IMR-90 (cell line): ENCODE data around the gene SF3A2. TPM values are rescaled to one million over a fixed set of nuclear protein-coding genes. Genes with fewer than 3 reads are reported as not detected.

Source experiments
- ATAC-seq: fragments of 200-7000 bp; cut with Tn5 transposase; 2 replicates; pipeline ENCODE4 v1.9.1; 2020; ENCODE audit warnings: low read depth, mild to moderate bottlenecking, moderate library complexity
- BruUV-seq: library from RNA; stranded (reverse); fragments of 400-500 nt; replicated peaks from 2 replicates; lab custom pipeline; 2021; lab: Mats Ljungman, UMichigan
- CTCF ChIA-PET: fragments of 300-600 bp; formaldehyde crosslinking; extraction: SDS; loops from one replicate; lab custom pipeline; 2021; ENCODE audit warnings: antibody characterized with exemption; lab: Yijun Ruan, JAX
- POLR2A ChIA-PET: fragments of 300-600 bp; sonication (Branson Sonifier 250); formaldehyde crosslinking; loops from one replicate; lab custom pipeline; 2022; ENCODE audit warnings: antibody characterized with exemption; ENCODE audit not compliant: unreplicated experiment; lab: Charles Lee
- DNase-seq: peaks from one replicate; pipeline ENCODE4 v3.0.0; 2013
- H2AFZ ChIP-seq: replicated peaks from 2 replicates; pipeline ENCODE3; 2013; ENCODE audit warnings: low read length, mild to moderate bottlenecking; ENCODE audit not compliant: poor library complexity
- H2AK5ac ChIP-seq: 2 replicates; pipeline ENCODE4 v1.6.1; 2013; ENCODE audit warnings: low read depth, low read length, inconsistent platforms
- H2AK9ac ChIP-seq: replicated peaks from 2 replicates; pipeline ENCODE3; 2013; ENCODE audit warnings: mild to moderate bottlenecking, low read depth, low read length, moderate library complexity; ENCODE audit not compliant: poor library complexity
- H2BK120ac ChIP-seq: 2 replicates; pipeline ENCODE4 v1.6.1; 2013; ENCODE audit warnings: low read depth, low read length, inconsistent platforms
- H2BK15ac ChIP-seq: 3 replicates; pipeline ENCODE4 v1.6.1; 2013; ENCODE audit warnings: low read depth, low read length, inconsistent platforms
- H2BK20ac ChIP-seq: 2 replicates; pipeline ENCODE4 v1.6.1; 2013; ENCODE audit warnings: low read depth, mild to moderate bottlenecking, inconsistent platforms, low read length, moderate library complexity
- H2BK5ac ChIP-seq: 2 replicates; pipeline ENCODE4 v1.6.1; 2013; ENCODE audit warnings: mild to moderate bottlenecking, low read depth, low read length, inconsistent platforms; ENCODE audit not compliant: poor library complexity, severe bottlenecking
- H3K14ac ChIP-seq: replicated peaks from 2 replicates; pipeline ENCODE4 v1.6.1; 2013; ENCODE audit warnings: low read depth, low read length, inconsistent platforms
- H3K18ac ChIP-seq: 2 replicates; pipeline ENCODE4 v1.6.1; 2013; ENCODE audit warnings: low read depth, low read length, control low read depth
- H3K23ac ChIP-seq: 2 replicates; pipeline ENCODE4 v1.6.1; 2013; ENCODE audit warnings: low read depth, low read length, inconsistent platforms
- H3K27ac ChIP-seq: 2 replicates; pipeline ENCODE4 v1.5.1; 2013; ENCODE audit warnings: mild to moderate bottlenecking, control low read depth, low read length; ENCODE audit not compliant: insufficient read depth
- H3K27me3 ChIP-seq: 2 replicates; pipeline ENCODE4 v1.6.1; 2013; ENCODE audit warnings: low read length; ENCODE audit not compliant: control insufficient read depth, insufficient read depth
- H3K36me3 ChIP-seq: 2 replicates; pipeline ENCODE4 v1.6.1; 2013; ENCODE audit warnings: low read length, mixed read lengths; ENCODE audit not compliant: control insufficient read depth, insufficient read depth
- H3K4ac ChIP-seq: 2 replicates; pipeline ENCODE4 v1.6.1; 2013; ENCODE audit warnings: low read depth, low read length, inconsistent platforms
- H3K4me1 ChIP-seq: 2 replicates; pipeline ENCODE4 v1.6.1; 2013; ENCODE audit warnings: low read length, mixed read lengths; ENCODE audit not compliant: control insufficient read depth, insufficient read depth
- H3K4me2 ChIP-seq: 2 replicates; pipeline ENCODE4 v1.6.1; 2013; ENCODE audit warnings: low read depth, mild to moderate bottlenecking, control low read depth, low read length, moderate library complexity
- H3K4me3 ChIP-seq: 2 replicates; pipeline ENCODE4 v1.5.1; 2013; ENCODE audit warnings: low read depth, mild to moderate bottlenecking, control low read depth, low read length, moderate library complexity; ENCODE audit not compliant: insufficient read depth
- H3K56ac ChIP-seq: 2 replicates; pipeline ENCODE4 v1.6.1; 2013; ENCODE audit warnings: low read length, inconsistent platforms; ENCODE audit not compliant: insufficient read depth; ENCODE audit errors: extremely low read depth
- H3K79me1 ChIP-seq, 2 experiments: 2 replicates each; pipeline ENCODE4 v1.6.1; 2013; ENCODE audit warnings: low read length in 2 of 2, inconsistent platforms in 1 of 2, low read depth in 1 of 2
- H3K9ac ChIP-seq: 2 replicates; pipeline ENCODE4 v1.6.1; 2013; ENCODE audit warnings: low read depth, low read length, control low read depth
- H3K9me1 ChIP-seq: 2 replicates; pipeline ENCODE4 v1.6.1; 2013; ENCODE audit warnings: low read length, inconsistent platforms; ENCODE audit not compliant: insufficient read depth
- H3K9me3 ChIP-seq: 2 replicates; pipeline ENCODE4 v1.6.1; 2013; ENCODE audit warnings: low read length; ENCODE audit not compliant: control insufficient read depth, insufficient read depth
- H4K20me1 ChIP-seq: 2 replicates; pipeline ENCODE4 v1.6.1; 2013; ENCODE audit warnings: low read length, inconsistent platforms; ENCODE audit not compliant: insufficient read depth
- H4K5ac ChIP-seq: 2 replicates; pipeline ENCODE4 v1.6.1; 2013; ENCODE audit warnings: mild to moderate bottlenecking, low read depth, low read length, control low read depth
- H4K8ac ChIP-seq, 2 experiments: 2 replicates each; pipeline ENCODE4 v1.6.1; 2013; ENCODE audit warnings: low read depth in 2 of 2, low read length in 2 of 2, control low read depth in 1 of 2, inconsistent platforms in 1 of 2
- H4K91ac ChIP-seq: 2 replicates; pipeline ENCODE4 v1.6.1; 2013; ENCODE audit warnings: low read depth, low read length, inconsistent platforms; ENCODE audit not compliant: insufficient read depth
- BHLHE40 ChIP-seq: fragments of 150-350 bp; IDR thresholded peaks from 2 replicates; pipeline ENCODE4 v1.6.1; 2016; ENCODE audit warnings: mild to moderate bottlenecking, low read depth, low read length
- CEBPB ChIP-seq: IDR thresholded peaks from 2 replicates; pipeline ENCODE4 v1.6.1; 2012; ENCODE audit warnings: low read depth, low read length, improper control_type of control experiment
- CHD1 ChIP-seq: IDR thresholded peaks from 2 replicates; pipeline ENCODE4 v1.6.1; 2012; ENCODE audit warnings: low read depth, low read length, improper control_type of control experiment
- FOS ChIP-seq: fragments of 150-350 bp; IDR thresholded peaks from 2 replicates; pipeline ENCODE4 v1.6.1; 2016; ENCODE audit warnings: low read depth, low read length
- MAFK ChIP-seq: IDR thresholded peaks from 2 replicates; pipeline ENCODE4 v1.6.1; 2012; ENCODE audit warnings: low read depth, low read length, improper control_type of control experiment
- MAZ ChIP-seq: IDR thresholded peaks from 2 replicates; pipeline ENCODE4 v1.6.1; 2012; ENCODE audit warnings: low read depth, mild to moderate bottlenecking, low read length, improper control_type of control experiment, moderate library complexity, borderline replicate concordance
- MXI1 ChIP-seq: IDR thresholded peaks from 2 replicates; pipeline ENCODE4 v1.6.1; 2012; ENCODE audit warnings: low read depth, mild to moderate bottlenecking, low read length, moderate library complexity, borderline replicate concordance
- NFE2L2 ChIP-seq: fragments of 150-350 bp; IDR thresholded peaks from 2 replicates; pipeline ENCODE4 v1.6.1; 2016; ENCODE audit warnings: low read depth, mild to moderate bottlenecking, low read length
- POLR2A ChIP-seq: IDR thresholded peaks from 2 replicates; pipeline ENCODE4 v1.6.1; 2012; ENCODE audit warnings: mild to moderate bottlenecking, low read depth, low read length
- RAD21 ChIP-seq: IDR thresholded peaks from 2 replicates; pipeline ENCODE4 v1.6.1; 2012; ENCODE audit warnings: low read length, improper control_type of control experiment
- RCOR1 ChIP-seq: IDR thresholded peaks from 2 replicates; pipeline ENCODE4 v1.6.1; 2012; ENCODE audit warnings: mild to moderate bottlenecking, low read length, improper control_type of control experiment; ENCODE audit not compliant: insufficient replicate concordance
- RFX5 ChIP-seq: IDR thresholded peaks from 2 replicates; pipeline ENCODE4 v1.8.0; 2012; ENCODE audit warnings: low read depth, mild to moderate bottlenecking, low read length, moderate library complexity
- WGBS, 2 experiments: methylation state at CpG; one replicate each; pipeline versions ENCODE4 v1.1.5 to v1.1.7; 2013; ENCODE audit warnings: missing lambda C conversion rate in 2 of 2; ENCODE audit not compliant: insufficient read length in 1 of 2; ENCODE audit errors: extremely low coverage in 2 of 2; 5-methylcytosine and 5-hydroxymethylcytosine counted together
- dilution Hi-C: fragments of 300-500 bp; cut with HindIII; formaldehyde crosslinking; loops from one replicate; pipeline ENCODE4 v1.14.3; 2018; ENCODE audit warnings: low sequenced_read_pairs; ENCODE audit not compliant: unreplicated experiment
- in situ Hi-C: fragments of 300-500 bp; cut with MboI; formaldehyde crosslinking; loops from 3 replicates; pipeline ENCODE4 v1.14.3; 2019; ENCODE audit warnings: low sequenced_read_pairs, inconsistent platforms, mixed read lengths
- intact Hi-C: fragments of 100-400 bp; cut with micrococcal nuclease; formaldehyde crosslinking; loops from 2 replicates; pipeline ENCODE4 v1.10.0; 2022
- polyA plus RNA-seq, 3 experiments: library from polyadenylated mRNA; depleted of rRNA; stranded (reverse); fragments of >200 nt; gene quantifications; 2 replicates each; pipeline ENCODE4 v1.2.3, GENCODE V29; 2012; ENCODE audit warnings: low replicate concordance in 1 of 3
- total RNA-seq: library from RNA; depleted of rRNA; stranded (reverse); fragments of >200 nt; gene quantifications from 2 replicates; pipeline ENCODE4 v1.2.3, GENCODE V29; 2012
- TF ChIP-seq, protein P1 (sequence below): fragments of 150-350 bp; IDR thresholded peaks from 2 replicates; pipeline ENCODE4 v1.6.1; 2016; ENCODE audit warnings: low read depth, mild to moderate bottlenecking, low read length, moderate library complexity, borderline replicate concordance
- TF ChIP-seq, protein P2 (sequence below): fragments of 150-350 bp; IDR thresholded peaks from 2 replicates; pipeline ENCODE4 v1.6.1; 2017; ENCODE audit warnings: mild to moderate bottlenecking, antibody characterized with exemption, low read length, low read depth
- TF ChIP-seq, protein P3 (sequence below): conservative IDR thresholded peaks from 2 replicates; pipeline ENCODE4 v1.5.1; 2012; ENCODE audit warnings: mild to moderate bottlenecking, low read depth, low read length, improper control_type of control experiment

The SF3A2 gene
- total and polyA plus RNA-seq, 2 of the 4 experiments (the other 2 are of a cell fraction): 4.8 to 34.5 TPM

DNA sequence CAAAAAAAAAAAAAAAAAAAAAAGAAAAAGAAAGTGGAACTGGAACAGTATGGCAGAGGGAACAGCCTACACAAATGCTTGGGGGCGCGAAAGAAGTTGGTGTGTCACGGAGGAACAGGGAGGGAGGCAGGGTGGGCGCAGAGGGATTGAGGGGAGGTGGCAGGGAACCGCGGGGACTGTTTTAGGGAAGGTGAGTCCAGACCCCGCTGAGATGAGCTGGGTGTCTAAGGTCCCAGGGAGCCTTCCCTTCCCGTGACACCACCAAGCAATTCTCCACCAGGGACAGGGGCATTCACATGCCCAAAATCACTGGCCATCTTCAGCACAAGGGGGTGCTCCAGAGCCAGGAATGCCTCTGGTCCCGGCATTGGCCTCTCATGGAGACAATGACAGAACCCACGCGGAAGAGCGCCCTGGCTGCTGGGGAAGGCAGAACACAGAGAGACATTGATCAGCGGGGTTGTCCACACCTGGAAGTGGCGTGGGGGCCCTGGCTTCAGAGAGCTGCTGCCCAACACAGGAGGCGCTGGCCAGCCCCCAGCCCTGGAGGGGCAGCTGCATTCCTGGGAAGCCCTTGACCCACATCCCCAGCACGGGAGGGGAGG lies 38.4 kb downstream of the SF3A2 start:
- no peak overlapping the region for H3K14ac ChIP-seq
- intact Hi-C loops (loop anchor here (1.0 to 5.0 kb wide), 2 partner anchors 116 to 118 kb away; no protein-coding TSS in a partner anchor), dilution Hi-C loops (no loop called here), in situ Hi-C loops (loop anchor here (10.0 kb wide), 1 partner anchor 340 kb away; no protein-coding TSS in a partner anchor)
- no peak overlapping the region for H2BK20ac ChIP-seq
- ChIA-PET CTCF (interaction anchor here (0.6 kb wide), 1 partner anchor 28 kb away, joined by 5 read pairs; no protein-coding TSS in a partner anchor), POLR2A (interaction anchor here (0.5 to 0.6 kb wide), 2 partner anchors 337 to 644 kb away, joined by 3 to 4 read pairs; no protein-coding TSS in a partner anchor)
- H2BK120ac ChIP-seq: no peak overlapping the region
- H3K4me2 ChIP-seq: no peak overlapping the region
- BruUV-seq: no TSS peak
- H3K4me3 ChIP-seq: no peak overlapping the region
- peaks cover 7 to 42% of the 10 kb centered on the region in 2 experiments for H3K79me1 ChIP-seq
- H4K91ac ChIP-seq: no peak overlapping the region
- no peaks in the 10 kb centered on the region; the same call in 1 of the 2 replicates for H3K9me1 ChIP-seq
- peak; percentile 18 for ATAC-seq
- no peaks in the 10 kb centered on the region for H3K9me3 ChIP-seq
- peak overlapping the region; percentile 68 for H2AFZ ChIP-seq
- H4K20me1 ChIP-seq: peaks cover 71% of the 10 kb centered on the region
- no peak overlapping the region for H3K9ac ChIP-seq
- peak; percentile 64 for DNase-seq
- H3K18ac ChIP-seq: no peak overlapping the region
- H3K4ac ChIP-seq: no peak overlapping the region
- H3K23ac ChIP-seq: no peak overlapping the region; the same call in 1 of the 2 replicates
- H2BK15ac ChIP-seq: no peak overlapping the region
- H2AK9ac ChIP-seq: peak overlapping the region; percentile 76
- H4K8ac ChIP-seq: no peak overlapping the region; a peak in 1 of 4 replicates
- H3K36me3 ChIP-seq: peaks cover 34% of the 10 kb centered on the region
- no peak overlapping the region for H4K5ac ChIP-seq
- H3K27me3 ChIP-seq: no peaks in the 10 kb centered on the region
- no peak overlapping the region for H3K56ac ChIP-seq
- WGBS, 2 experiments: 61% methylated on average over 9 of the region's 16 CpGs; no CpG with 5 or more reads in 1 of the 2 experiments
- no peak overlapping the region for H2BK5ac ChIP-seq
- H2AK5ac ChIP-seq: no peak overlapping the region
- peaks cover 14% of the 10 kb centered on the region for H3K4me1 ChIP-seq
- H3K27ac ChIP-seq: no peak overlapping the region
- TF ChIP-seq CHD1 (no peak), NFE2L2 (no peak), BHLHE40 (no peak), RAD21 (peak; percentile 75), RFX5 (no peak), MAZ (no peak), FOS (no peak), RCOR1 (no peak), MXI1 (peak; percentile 56; the same call in 1 of the 2 replicates), MAFK (no peak), CEBPB (no peak), POLR2A (no peak)
- TF ChIP-seq, protein P1, sequence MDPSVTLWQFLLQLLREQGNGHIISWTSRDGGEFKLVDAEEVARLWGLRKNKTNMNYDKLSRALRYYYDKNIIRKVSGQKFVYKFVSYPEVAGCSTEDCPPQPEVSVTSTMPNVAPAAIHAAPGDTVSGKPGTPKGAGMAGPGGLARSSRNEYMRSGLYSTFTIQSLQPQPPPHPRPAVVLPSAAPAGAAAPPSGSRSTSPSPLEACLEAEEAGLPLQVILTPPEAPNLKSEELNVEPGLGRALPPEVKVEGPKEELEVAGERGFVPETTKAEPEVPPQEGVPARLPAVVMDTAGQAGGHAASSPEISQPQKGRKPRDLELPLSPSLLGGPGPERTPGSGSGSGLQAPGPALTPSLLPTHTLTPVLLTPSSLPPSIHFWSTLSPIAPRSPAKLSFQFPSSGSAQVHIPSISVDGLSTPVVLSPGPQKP: no peak
- TF ChIP-seq, protein P2, sequence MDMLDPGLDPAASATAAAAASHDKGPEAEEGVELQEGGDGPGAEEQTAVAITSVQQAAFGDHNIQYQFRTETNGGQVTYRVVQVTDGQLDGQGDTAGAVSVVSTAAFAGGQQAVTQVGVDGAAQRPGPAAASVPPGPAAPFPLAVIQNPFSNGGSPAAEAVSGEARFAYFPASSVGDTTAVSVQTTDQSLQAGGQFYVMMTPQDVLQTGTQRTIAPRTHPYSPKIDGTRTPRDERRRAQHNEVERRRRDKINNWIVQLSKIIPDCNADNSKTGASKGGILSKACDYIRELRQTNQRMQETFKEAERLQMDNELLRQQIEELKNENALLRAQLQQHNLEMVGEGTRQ: no peak
- TF ChIP-seq, protein P3, sequence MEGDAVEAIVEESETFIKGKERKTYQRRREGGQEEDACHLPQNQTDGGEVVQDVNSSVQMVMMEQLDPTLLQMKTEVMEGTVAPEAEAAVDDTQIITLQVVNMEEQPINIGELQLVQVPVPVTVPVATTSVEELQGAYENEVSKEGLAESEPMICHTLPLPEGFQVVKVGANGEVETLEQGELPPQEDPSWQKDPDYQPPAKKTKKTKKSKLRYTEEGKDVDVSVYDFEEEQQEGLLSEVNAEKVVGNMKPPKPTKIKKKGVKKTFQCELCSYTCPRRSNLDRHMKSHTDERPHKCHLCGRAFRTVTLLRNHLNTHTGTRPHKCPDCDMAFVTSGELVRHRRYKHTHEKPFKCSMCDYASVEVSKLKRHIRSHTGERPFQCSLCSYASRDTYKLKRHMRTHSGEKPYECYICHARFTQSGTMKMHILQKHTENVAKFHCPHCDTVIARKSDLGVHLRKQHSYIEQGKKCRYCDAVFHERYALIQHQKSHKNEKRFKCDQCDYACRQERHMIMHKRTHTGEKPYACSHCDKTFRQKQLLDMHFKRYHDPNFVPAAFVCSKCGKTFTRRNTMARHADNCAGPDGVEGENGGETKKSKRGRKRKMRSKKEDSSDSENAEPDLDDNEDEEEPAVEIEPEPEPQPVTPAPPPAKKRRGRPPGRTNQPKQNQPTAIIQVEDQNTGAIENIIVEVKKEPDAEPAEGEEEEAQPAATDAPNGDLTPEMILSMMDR: peak; percentile 65
